ENCODE results near the gene KHK.

KHK gene

DNA sequence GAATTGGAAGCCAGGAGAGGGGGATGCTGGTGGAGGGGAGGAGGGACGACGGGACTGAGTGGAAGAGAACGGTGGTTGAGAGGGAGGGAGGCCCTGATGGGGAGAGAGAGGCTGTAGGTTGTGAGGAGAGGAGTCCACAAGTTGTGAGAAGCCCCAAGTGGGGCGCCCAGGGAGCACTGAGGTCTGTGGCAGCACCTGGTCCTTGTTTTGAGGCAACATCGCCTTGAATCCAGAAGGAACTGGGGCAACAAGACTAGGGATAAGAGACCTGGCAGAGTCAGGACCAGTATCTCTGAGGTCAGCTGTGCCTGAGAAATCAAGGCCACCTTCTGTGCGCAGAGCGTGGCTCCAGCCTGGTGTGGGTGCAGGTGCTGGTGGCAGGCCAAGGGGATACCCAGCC, 51.5 kb downstream of the KHK start:
- H3K4me3 ChIP-seq (replicated peaks; ENCODE audit: low read depth, low read length) = no peak overlapping the region
- DNase-seq (ENCODE audit: low read depth) = no peak
- TF ChIP-seq, protein P1, sequence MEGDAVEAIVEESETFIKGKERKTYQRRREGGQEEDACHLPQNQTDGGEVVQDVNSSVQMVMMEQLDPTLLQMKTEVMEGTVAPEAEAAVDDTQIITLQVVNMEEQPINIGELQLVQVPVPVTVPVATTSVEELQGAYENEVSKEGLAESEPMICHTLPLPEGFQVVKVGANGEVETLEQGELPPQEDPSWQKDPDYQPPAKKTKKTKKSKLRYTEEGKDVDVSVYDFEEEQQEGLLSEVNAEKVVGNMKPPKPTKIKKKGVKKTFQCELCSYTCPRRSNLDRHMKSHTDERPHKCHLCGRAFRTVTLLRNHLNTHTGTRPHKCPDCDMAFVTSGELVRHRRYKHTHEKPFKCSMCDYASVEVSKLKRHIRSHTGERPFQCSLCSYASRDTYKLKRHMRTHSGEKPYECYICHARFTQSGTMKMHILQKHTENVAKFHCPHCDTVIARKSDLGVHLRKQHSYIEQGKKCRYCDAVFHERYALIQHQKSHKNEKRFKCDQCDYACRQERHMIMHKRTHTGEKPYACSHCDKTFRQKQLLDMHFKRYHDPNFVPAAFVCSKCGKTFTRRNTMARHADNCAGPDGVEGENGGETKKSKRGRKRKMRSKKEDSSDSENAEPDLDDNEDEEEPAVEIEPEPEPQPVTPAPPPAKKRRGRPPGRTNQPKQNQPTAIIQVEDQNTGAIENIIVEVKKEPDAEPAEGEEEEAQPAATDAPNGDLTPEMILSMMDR (IDR thresholded peaks at IDR 0.05; ENCODE audit: low read length, missing control alignments) = no peak

DNA sequence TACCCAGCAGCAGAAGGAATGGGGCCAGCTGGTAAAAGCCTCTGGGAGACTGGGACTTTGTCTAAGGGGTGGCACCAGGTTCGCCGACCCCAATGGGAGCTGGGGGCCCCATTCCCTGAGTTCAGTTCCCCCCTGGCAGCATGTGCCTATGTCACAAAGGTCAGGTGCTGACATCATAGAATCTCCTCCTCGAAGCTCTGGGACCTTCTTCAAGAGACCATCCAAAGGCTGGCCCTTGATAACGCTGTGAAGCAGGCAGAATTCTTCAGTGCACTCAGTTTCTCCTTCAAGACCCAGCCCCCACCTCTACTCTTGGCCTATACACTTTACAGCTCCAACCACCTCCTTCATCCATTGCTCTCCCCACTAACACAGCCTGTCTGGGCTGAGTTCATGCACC, 52.7 kb downstream of the KHK start, which contains the start of gene PRR30:
PRR30 (minus strand) TSS at position 101 of the 400 bp plus-strand sequence. CDS start 1,081 bp downstream, outside the sequence.
- TF ChIP-seq, protein P1 (IDR thresholded peaks at IDR 0.05; ENCODE audit: low read length, missing control alignments) = no peak
- no peak for DNase-seq (ENCODE audit: low read depth)
- H3K4me3 ChIP-seq (replicated peaks; ENCODE audit: low read depth, low read length) = no peak within 1 kb of the TSS

DNA sequence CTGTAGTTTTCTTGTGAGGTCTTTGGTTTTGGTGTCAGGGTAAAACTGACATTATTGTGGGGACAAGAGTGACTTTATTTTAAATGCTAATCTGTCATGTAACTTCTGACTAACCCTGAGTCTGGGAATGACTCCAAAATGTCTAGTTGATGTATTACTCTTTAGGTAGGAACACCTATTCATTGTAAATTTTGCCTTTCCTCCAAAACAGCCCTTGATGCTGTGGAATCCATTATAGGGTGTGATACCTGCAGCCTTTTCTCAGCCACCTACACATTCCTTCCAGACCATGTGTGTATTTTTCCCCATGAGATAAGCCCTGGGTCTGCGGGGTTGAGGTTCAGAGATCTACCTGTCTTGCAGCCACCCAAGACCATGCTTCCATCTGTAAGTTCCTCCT, 56.7 kb downstream of the KHK start:
- no peak overlapping the region for H3K4me3 ChIP-seq (replicated peaks; ENCODE audit: low read depth, low read length)
- DNase-seq (ENCODE audit: low read depth) = no peak
- TF ChIP-seq, protein P1 (IDR thresholded peaks at IDR 0.05; ENCODE audit: low read length, missing control alignments) = no peak

GRCh38 chr2:27145682-27146081, 59.1 kb downstream of the KHK start:
- TF ChIP-seq, protein P1 (IDR thresholded peaks at IDR 0.05; ENCODE audit: low read length, missing control alignments) = no peak
- DNase-seq (ENCODE audit: low read depth) = no peak
- no peak overlapping the region for H3K4me3 ChIP-seq (replicated peaks; ENCODE audit: low read depth, low read length)

DNA sequence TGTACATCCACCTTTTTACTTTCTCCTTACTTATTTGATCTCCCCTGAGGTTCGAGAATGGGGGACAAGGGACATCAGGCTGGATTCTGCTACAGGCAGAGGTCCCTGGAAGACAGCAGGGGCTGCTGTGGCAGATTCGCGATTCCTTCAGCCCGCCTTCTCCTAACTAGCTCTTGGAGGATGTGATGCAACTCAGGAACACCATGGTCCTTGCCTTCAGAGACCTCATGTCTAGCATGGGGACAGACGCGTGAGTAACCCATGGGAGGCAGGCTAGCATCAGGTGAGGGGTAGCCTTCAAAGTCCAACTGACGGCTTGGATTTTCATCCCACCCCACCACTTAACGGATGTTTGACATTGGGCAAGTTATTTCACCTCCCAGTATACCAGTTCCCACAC, 61.4 kb downstream of the KHK start:
- H3K4me3 ChIP-seq (replicated peaks; ENCODE audit: low read depth, low read length) = no peak overlapping the region
- TF ChIP-seq, protein P1 (IDR thresholded peaks at IDR 0.05; ENCODE audit: low read length, missing control alignments) = no peak
- DNase-seq (ENCODE audit: low read depth) = no peak

DNA sequence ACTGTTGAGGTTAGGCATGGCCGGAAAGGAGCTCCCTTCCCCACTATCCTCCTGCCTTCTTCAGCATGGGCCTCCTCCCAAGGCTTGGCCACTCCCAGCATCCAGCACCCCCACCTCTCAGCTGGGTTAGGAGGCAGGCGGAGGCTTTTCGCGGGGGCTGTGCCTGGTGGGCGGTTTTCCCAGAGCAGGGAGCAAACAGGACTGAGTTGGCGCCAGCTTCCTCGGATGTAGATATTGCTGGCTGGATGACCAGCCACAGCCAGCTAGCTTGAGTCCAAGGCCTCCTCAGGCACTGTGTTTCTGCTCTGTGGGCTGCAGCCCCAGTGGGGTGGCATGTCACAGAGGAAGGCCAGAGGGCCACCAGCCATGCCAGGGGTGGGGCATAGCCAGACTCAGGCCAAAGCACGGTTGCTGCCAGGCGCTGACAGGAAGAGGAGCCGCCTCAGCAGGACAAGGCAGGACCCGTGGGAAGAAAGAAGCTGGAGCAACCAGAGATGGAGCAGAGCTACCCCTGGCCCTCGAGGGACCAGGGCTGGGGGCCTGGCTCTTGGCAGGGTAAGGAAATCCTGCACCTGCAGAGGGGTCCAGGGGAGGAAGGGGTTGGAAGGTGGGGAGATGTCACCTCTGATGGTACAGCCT, 62.3 kb downstream of the KHK start, which contains the start of gene TCF23:
TCF23 (plus strand) TSS at position 204 of the 639 bp plus-strand sequence; CDS start at position 334, 130 bp downstream.
- DNase-seq (ENCODE audit: low read depth) = peak; percentile 39
- H3K4me3 ChIP-seq (replicated peaks; ENCODE audit: low read depth, low read length) = no peak within 1 kb of the TSS
- TF ChIP-seq, protein P1 (IDR thresholded peaks at IDR 0.05; ENCODE audit: low read length, missing control alignments) = no peak

All from fibroblast of pulmonary artery (primary cell).